CD4-positive, alpha-beta T cell treated with Interleukin-10 for 1 hour (primary cell): ENCODE measurements around the gene SORBS2.
"Not testable (repeated sequence)": the region's sequence is repeated elsewhere in the genome, so short reads cannot be mapped to it uniquely, and the experiment has no call there.

Experiments
- DNase-seq: peaks from one replicate; pipeline ENCODE4 v3.0.0-alpha.2; 2020

Gene SORBS2

GRCh38 chr4:185710487-185710995, 101.5 kb downstream of the SORBS2 start:
- DNase-seq, result no peak

GRCh38 chr4:185709802-185710486, 102.0 kb downstream of the SORBS2 start:
- no peak for DNase-seq

- no peak for DNase-seq
Measured at GRCh38 chr4:185708348-185708747, 103.6 kb downstream of the SORBS2 start.

DNA sequence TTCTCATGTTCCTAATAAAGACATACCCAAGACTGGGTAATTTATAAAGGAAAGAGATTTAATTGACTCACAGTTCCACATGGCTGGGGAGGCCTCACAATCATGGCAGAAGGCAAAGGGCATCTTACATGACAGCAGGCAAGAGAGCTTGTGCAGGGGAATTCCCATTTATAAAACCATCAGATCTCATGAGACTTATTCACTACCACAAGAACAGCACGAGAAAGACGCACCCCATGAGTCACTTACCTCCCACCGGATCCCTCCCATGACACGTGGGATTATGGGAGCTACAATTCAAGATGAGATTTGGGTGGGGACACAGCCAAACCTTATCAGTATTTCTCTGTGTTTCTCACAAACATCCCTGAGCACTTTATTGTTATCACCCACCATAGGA, 104.4 kb downstream of the SORBS2 start:
- not testable (repeated sequence) for DNase-seq

DNA sequence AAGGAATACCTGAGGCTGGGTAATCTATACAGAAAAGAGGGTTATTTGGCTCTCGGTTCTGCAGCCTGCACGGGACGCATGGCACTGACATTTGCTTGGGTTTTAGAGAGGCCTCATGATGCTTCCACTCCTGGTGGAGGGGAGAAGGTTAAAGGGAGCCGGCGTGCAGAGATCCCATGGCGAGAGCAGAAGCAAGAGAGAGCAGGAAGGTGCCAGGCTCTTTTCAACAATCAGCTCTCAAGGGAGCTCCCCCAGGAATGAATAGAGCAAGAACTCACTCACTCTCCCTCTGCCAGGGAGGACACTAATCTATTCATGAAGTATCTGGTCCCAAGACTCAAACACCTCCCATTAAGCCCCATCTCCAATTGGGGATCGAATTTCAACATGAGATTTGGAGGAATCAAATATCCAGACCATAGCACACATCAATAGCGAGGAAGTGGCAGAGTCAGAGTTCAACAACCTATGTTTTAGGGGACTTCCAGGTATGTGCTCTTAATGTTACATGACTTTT, 109.8 kb downstream of the SORBS2 start:
- no peak for DNase-seq

DNA sequence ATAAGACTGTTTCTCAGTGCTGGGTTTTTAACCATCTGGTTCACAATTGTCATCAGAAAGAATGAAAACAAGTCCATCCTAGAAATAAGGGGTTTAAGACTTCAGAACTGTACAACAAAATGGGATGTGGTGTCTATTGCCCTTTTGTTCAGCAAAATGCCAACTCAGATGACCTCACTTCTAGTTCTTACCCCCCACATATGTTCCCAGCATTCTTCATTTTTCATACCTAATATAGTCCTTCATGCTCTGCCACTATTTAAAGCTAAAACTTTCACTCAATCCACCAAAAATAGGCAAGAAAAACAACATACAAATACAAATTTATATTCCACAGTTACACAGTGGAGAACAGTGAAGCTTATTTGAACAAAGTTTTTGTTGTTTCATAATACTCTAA, 111.4 kb downstream of the SORBS2 start:
- no peak for DNase-seq

GRCh38 chr4:185700048-185700447, 111.9 kb downstream of the SORBS2 start:
- no peak for DNase-seq

DNA sequence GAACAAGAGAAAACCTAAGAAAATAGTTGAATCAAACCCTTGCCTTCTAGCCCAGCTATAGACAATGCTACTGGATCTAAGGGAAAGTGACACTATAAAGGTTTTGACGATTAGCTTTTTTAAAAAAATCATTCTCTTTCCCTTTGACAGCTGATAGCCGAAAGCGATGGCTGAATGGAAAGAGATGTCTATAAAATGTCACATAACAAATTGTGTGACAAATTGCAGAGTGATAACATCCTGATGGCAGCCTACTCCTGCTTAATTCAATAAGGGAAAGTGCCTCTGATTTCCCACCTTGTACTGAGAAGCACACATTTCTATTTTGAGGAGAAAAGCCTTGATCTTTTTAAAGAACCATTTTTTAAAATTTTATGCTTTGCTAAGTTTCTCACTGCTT, 114.5 kb downstream of the SORBS2 start:
- DNase-seq, result no peak

GRCh38 chr4:185695743-185696142, 116.3 kb downstream of the SORBS2 start:
- DNase-seq, result no peak

GRCh38 chr4:185693548-185694215, 118.3 kb downstream of the SORBS2 start:
- DNase-seq, result no peak

DNA sequence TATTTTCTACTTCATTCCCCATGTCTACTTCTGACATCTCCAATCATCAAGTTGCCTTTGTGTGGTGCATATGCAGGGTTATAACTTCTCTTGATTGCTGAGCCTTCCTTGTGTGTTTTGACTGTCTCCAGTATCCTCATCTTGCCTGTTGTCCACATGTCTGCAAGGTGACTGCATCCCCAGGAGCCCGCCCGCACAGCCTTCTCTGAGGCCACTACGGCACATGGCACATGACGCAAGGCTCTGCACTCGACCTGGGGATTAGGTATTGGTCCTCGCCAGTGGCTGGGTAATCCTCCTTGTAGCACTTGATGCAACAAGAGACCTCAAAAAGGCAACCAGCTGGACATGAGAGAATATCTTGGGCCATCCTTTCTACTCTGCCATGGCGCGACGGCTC, 122.6 kb downstream of the SORBS2 start:
- no peak for DNase-seq

GRCh38 chr4:185685804-185686203, 126.2 kb downstream of the SORBS2 start:
- DNase-seq, result no peak

DNA sequence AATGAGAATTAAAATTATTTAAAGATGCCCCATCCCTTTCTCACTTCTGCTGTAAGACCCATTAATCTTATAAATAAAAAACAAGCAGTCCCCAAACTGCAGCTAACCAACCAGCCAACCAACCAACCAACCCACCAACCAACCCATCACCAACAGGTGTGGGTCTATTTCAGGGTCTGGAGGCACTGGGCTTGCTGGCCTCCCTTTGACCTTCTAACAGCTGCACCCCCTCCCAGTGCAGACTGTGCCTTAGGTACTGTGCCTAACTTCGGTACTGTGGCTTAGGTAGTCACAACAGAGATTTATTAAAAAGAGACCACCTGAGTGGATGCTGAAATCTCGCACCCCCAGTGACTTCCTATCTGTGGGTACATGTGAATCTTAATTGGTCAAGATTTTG, 128.1 kb downstream of the SORBS2 start:
- DNase-seq, result no peak

- no peak for DNase-seq
Measured at GRCh38 chr4:185683222-185683621, 128.8 kb downstream of the SORBS2 start.

DNA sequence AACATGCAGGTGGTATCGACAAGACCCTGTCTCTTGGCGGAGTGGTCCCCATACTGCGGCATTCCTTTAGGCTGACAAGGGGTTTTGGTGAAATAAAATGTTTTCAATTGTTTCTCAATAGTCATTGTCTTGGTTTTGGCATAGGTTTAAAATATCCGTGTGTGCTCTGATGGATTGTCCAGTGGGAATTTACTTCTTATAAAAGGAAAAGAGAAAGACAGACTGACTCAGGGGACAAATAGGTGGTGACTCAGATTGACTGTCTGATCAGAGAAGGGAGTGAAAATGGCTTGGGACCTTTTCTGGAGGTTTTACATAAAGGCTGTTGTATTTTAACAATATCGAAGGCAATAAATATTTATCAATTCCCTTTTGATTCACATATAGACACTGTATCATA, 129.8 kb downstream of the SORBS2 start:
- DNase-seq, result no peak

DNA sequence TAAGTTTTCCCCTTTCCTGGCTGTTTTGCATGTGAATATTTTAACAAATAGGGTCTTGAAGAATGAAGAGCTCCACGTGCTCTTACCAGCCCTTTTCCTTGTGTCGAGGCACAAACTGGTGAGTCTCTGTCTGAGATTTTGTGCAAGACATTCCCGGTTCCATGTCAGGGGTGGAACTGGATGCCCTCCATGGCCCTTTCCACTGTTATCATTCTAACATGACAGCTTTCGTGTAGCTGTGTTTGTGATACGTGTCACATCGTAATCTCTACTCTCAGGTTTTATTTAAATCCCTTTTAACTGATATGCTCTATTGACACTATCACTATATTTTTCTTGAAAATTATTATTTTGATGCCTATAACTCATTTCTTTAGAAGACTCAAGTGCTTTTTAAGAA, 130.4 kb downstream of the SORBS2 start:
- no peak for DNase-seq

GRCh38 chr4:185680617-185681016, 131.4 kb downstream of the SORBS2 start:
- DNase-seq, result no peak

- DNase-seq, result no peak
Measured at GRCh38 chr4:185679523-185679922, 132.5 kb downstream of the SORBS2 start.

- no peak for DNase-seq
Measured at GRCh38 chr4:185677637-185678314, 134.2 kb downstream of the SORBS2 start.

DNA sequence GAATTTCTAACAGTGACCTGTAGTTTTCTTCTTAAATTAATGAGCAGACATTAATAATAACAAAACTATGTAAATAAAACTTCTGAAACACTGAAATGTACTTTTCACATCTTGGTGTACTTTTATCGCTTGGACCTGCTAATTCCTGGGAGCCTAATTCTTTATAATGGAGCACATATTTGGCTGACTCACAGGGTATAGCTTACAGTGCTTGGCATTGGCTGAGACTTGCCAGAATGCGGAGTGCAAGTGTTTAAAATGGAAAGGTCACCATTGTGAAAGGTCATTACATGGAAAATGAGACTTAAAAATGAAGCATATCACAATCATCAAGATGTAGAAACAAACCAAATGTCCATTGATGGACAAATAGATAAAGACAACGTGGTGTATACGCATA, 139.4 kb downstream of the SORBS2 start:
- no peak for DNase-seq

DNA sequence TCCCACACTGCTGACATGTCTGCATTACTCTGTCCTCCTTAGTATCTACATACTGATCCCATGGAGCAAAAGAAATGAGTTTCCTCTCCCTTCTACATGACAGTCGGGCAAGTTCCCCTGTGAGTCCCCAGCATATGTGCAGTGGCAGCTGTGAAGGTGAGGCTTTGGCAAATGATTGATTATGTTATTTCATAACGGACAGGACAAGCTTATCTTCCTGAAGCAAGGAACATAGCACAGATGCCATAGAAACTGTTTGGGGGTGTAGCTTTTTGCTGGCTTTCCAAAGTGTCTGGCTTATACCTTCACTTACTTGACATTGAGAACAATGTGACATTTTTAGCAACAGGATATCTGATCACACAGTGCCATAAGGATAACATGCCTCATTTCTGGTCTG, 139.8 kb downstream of the SORBS2 start:
- no peak for DNase-seq

DNA sequence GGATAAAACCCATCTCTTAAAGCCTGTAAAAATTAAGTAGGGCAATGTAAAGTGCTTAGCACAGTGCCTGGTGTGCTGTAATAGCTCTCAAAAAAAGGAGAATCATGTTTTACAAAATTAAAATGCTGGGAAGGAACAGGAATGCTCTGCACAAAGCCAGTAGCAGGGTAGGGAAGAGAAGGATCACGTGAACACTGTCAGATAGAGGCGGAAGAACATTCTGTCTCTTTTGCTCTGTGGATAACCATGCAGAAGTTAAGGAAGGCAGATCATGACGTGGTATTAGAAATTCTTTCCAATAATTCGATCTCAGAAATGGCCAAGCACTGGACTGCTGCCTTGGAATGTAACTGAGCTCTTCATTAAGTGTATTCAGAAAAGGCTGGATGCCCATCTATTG, 140.5 kb downstream of the SORBS2 start:
- no peak for DNase-seq

DNA sequence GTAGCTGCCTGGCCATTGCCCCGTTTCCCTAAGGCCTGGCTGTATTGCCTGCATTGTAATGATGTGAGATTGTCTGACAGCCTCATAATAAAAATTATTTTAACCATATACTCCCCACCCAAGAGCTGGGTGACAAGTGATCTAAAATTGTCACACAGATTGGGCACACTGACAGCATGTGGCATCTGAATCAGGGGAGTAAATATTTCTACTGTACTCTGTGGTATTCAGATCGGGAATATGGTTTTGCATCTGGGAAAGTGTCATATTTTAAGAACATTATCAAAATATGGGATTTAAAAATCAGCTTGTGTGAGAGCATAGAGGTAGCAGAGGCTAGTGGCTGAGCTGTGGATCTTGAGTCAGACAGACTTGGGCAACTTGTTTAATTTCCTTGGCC, 140.9 kb downstream of the SORBS2 start:
- no peak for DNase-seq

- no peak for DNase-seq
Measured at GRCh38 chr4:185669288-185669687, 142.7 kb downstream of the SORBS2 start.
